HG02759 (cell line): ENCODE data around the gene LYSMD2.
"Not testable (repeated sequence)": the region's sequence is repeated elsewhere in the genome, so short reads cannot be mapped to it uniquely, and the experiment has no call there.

Experiments used
- ATAC-seq: cut with Tn5 transposase; IDR thresholded peaks from one replicate; pipeline ENCODE4 v1.9.1; 2021; ENCODE audit warnings: mild to moderate bottlenecking, moderate library complexity; ENCODE audit not compliant: unreplicated experiment

Gene LYSMD2, protein sequence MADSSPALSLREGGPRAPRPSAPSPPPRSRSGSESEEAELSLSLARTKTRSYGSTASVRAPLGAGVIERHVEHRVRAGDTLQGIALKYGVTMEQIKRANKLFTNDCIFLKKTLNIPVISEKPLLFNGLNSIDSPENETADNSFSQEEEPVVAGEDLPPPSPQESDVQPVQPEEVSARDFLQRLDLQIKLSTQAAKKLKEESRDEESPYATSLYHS

GRCh38 chr15:51737522-51738305 is at the start of gene LYSMD2:
TSS of gene LYSMD2 (minus strand) at chr15:51737655. CDS start at chr15:51737622, 33 bp downstream.
- ATAC-seq: peak; percentile 50

- ATAC-seq: not testable (repeated sequence)
These were observed 49.7 kb upstream of the LYSMD2 start for GRCh38 chr15:51787130-51787529.

- ATAC-seq: no peak
These were observed 46.5 kb upstream of the LYSMD2 start for GRCh38 chr15:51783967-51784366.

DNA sequence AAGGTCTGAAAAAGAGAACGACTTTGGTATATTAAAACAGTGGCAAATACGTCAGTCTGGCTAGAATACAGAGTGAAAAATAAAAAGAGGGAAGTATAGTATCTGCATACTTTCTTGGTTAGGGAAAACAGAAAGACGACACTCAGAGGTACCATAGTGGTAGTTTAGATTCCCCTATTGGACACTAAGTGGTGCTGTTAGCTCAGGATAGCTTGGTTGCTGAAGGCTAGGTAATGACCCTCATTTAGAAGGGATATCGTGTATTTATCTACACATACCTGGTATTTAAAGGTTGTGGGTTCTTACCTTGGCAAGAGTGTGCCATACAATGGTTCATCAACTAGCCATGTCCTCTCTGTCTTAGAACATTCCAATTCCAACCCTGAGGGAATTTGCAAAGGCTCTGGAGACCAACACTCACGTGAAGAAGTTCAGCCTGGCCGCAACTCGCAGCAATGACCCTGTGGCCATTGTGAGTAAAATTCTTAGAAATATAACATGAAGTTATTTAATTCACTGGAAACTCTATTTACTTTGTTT is 45.0 kb upstream of the LYSMD2 start:
- no peak for ATAC-seq

DNA sequence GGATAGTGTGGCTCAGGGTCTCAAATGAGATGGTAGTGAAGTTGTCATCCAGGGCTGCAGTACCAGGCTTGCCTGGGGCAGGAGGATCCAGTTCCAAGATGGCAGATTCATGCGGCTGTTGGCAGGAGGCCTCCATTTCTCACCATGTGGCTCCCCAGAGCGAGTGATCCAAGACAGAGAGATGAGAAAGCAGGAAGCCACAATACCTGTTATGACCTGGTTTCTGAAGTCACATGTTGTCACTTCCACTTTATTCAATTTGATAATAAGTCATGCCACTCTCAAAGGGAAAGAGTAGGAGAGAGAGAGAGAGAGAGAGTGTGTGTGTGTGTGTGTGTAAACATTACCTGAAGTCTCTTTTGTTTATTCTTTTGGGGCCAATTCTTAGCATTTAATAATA is 44.1 kb upstream of the LYSMD2 start:
- no peak for ATAC-seq

DNA sequence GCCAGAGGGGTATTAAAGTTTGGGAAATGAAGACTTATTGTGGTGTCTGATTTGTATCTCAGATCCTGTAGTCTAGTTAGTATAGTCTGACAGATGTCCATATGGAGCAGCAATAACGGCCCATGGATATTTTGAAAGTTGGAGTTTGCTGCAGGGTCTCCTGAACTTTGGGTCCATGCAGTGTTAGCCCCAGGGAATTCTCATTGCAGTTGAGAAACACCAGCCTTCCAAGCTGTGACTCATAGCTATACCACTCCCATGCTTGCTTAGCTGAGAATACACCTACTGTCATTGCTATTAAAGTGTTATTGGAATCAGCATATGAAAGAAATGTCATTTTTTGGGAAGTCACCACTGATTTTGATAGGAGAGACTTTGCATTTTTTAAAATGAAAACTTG is 43.2 kb upstream of the LYSMD2 start:
- no peak for ATAC-seq

- no peak for ATAC-seq
These were observed 39.6 kb upstream of the LYSMD2 start for GRCh38 chr15:51776952-51777569.

DNA sequence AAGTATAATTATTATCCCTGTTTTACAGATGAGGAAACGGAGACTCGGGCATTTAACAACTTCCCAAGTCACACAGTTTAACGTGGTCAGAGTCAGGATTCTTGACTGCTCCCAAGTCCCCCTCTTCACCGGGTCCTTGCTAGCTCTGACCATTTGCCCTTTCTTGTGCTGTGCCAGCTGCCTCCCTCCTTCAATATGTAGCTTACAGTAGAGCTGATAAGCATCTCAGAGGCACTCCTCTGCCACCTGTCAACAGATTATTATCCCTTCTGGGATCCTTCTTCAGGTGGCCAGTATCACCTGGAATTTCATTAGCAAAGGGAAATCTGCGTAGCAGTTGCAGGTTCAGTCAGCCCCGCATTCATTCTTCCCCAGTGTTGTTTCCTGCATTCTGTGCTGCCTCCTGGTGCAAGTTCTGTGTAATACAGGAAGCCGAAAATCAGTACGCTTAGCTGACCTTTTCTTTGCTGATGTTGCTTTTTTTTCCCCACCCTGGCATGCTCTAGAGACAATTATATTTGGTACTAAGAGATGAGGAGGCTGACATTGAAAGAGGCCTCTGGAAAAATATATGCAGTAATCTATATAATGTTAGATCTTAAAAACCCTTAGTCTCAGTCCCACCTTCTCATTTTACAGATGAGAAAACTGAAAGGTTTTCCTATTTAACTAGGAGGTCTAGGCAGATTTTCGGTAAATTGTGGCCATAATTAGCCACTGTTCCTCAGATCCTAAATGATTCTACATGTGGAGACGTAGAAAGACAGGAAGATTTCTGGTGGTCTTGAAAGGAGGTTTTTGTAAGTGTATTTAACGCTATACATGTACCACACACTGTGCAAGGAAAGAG is 38.7 kb upstream of the LYSMD2 start:
- ATAC-seq: no peak

DNA sequence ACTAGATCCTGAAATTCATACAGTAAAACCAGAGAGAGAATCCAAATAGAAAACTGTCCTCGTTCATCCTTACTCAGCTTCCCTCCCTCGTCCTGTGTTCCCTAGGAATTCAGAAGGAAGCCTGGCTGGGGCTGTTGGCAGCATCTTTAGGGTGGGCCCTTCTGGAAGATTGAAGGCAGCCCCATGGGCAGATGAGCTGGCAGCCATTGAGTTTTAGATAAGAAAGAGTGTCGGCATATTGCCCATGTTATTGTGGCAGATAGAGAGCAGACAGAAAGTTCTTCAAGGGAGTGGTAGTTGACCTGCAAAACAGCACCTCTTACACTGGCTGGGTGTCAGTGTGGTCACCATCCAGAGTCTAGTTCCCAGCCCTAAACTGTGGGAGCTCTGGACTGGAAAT is 37.5 kb upstream of the LYSMD2 start:
- ATAC-seq: no peak

GRCh38 chr15:51771773-51772172 is 34.3 kb upstream of the LYSMD2 start:
- no peak for ATAC-seq

DNA sequence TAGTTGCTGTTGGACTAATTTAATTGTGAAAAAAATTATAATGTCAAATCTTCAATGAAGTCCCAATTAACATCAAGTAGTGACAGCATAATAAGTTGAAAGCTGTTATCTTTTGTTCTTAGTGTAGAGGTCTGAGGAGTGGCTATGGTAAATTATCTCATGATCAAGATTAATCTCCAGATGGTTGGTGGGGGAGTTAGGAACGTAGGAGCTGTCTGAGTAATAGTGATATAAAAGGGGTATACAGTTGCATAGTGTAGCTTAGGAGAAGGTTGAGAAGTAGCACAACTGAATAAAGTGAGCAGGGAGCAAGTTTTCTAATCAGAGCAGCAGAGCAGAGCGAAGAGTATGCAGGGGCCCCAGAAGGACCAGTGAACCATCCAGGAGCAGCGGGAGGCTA is 33.4 kb upstream of the LYSMD2 start:
- no peak for ATAC-seq

DNA sequence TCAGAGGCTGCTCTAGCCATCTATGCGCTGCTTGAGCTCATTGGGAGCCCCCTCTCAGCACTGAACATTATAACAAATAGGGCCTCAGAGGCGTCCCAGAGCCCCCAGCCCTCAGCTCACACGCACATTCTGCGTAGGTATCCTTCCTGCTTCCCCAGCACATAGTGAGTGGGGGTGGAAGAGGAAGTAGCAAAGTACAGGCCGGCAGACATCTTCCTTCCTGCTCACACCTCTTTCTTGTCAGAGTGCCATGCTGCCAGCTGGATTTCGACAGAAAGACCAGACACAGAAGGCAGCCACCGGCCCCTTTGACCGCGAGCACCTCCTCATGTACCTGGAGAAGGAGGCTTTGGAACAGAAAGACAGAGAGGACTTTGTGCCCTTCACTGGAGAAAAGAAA is 30.6 kb upstream of the LYSMD2 start:
- no peak for ATAC-seq

GRCh38 chr15:51766341-51766740 is 28.9 kb upstream of the LYSMD2 start:
- no peak for ATAC-seq

GRCh38 chr15:51765751-51766150 is 28.3 kb upstream of the LYSMD2 start:
- ATAC-seq: no peak

GRCh38 chr15:51760805-51761204 is 23.4 kb upstream of the LYSMD2 start:
- no peak for ATAC-seq

- no peak for ATAC-seq
These were observed 22.2 kb upstream of the LYSMD2 start for GRCh38 chr15:51759557-51760070.

GRCh38 chr15:51758645-51759044 is 21.2 kb upstream of the LYSMD2 start:
- ATAC-seq: no peak

GRCh38 chr15:51757450-51757849 is 20.0 kb upstream of the LYSMD2 start:
- ATAC-seq: no peak

DNA sequence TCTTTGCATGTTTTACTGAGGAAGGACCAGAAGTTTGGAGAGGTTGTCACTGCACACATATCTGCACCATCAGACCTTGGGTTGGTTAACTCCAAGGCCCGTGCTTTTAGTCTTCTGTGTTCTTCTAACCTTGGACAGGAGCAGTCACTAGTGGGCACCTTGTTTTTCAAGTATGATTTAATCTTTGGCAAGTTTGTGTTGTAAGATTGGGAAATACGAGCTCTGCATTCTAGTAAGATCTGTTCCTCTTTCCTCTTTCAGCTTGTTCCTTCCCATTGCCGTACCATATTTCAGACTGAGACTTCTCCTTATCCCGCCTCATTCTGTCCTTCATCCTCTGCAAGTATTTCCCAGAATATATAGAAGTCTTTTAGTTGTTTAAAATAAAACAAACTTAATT is 19.0 kb upstream of the LYSMD2 start:
- no peak for ATAC-seq

DNA sequence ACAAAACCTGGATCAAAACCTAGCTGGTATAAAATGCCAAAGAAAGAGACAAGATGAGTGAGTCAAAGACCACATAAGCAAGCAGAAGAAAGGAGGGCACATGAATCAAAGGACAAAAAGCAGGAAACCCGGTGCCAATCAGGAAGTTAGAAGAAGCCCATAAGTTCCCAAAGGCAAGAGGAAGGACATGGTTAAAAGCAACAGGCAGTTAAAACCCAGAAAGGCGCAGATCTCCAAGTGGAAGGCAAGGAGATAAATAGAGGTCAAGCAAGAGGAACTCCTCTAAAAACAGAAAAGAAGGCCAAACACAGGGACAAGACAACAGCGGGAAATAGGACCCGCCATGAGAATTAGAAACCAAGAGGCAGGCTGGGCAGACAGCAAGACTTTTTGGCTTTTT is 18.3 kb upstream of the LYSMD2 start:
- ATAC-seq: no peak

DNA sequence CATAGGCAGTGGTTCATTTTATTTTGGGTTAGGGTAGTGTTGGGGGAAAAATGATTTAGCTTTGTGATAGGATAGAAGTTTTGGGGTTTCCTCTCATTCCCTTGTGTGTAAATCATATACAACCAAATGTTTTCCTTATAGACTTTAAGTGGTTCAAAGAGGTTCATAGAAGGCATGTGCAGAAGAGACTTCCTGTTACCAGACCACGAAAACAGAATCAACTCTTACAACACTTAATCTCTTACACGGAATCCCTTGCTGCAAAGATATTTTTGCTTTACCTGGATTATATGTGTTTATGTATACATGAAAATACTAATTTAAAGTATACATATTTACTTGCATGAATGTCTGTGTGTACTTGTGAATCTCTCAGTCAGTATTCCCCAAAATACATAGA is 16.8 kb upstream of the LYSMD2 start:
- no peak for ATAC-seq
